NCI-H524 treated with DMSO at 0.1 percent for 48 hours (cell line): ENCODE measurements around the gene USF1.

Experiments
- DNase-seq: peaks from one replicate; lab custom pipeline; 2025; lab: John Stamatoyannopoulos, UW

The USF1 gene

GRCh38 chr1:161045736-161046604 is at the start of gene USF1:
Gene USF1, minus strand, starts transcription at chr1:161045977. Its CDS starts 2,702 bp downstream, at chr1:161043275.
- DNase-seq: peak; percentile 60

GRCh38 chr1:161095230-161095629 is 49.5 kb upstream of the USF1 start:
- no peak for DNase-seq

- DNase-seq: no peak
Observed at GRCh38 chr1:161094481-161094880, 48.7 kb upstream of the USF1 start.

GRCh38 chr1:161092621-161093028 is 46.8 kb upstream of the USF1 start:
- DNase-seq: no peak

GRCh38 chr1:161091796-161092507 is 46.2 kb upstream of the USF1 start:
- DNase-seq: no peak

GRCh38 chr1:161091093-161091492 is 45.3 kb upstream of the USF1 start:
- no peak for DNase-seq

GRCh38 chr1:161090617-161091016 is 44.8 kb upstream of the USF1 start:
- DNase-seq: no peak

GRCh38 chr1:161089938-161090337 is 44.2 kb upstream of the USF1 start:
- DNase-seq: no peak

- no peak for DNase-seq
Observed at GRCh38 chr1:161089251-161089924, 43.6 kb upstream of the USF1 start, which contains the start of gene NECTIN4. Gene NECTIN4, minus strand, starts transcription at chr1:161089558. Its CDS starts 262 bp downstream, at chr1:161089296.

GRCh38 chr1:161088587-161089110 is 42.9 kb upstream of the USF1 start:
- DNase-seq: no peak

- DNase-seq: no peak
Observed at GRCh38 chr1:161086457-161086856, 40.7 kb upstream of the USF1 start.

- no peak for DNase-seq
Observed at GRCh38 chr1:161085165-161085564, 39.4 kb upstream of the USF1 start.

- DNase-seq: no peak
Observed at GRCh38 chr1:161084597-161084988, 38.8 kb upstream of the USF1 start.

- DNase-seq: no peak
Observed at GRCh38 chr1:161083748-161084596, 38.2 kb upstream of the USF1 start.

GRCh38 chr1:161082996-161083747 is 37.4 kb upstream of the USF1 start:
- DNase-seq: no peak

GRCh38 chr1:161082483-161082882 is 36.7 kb upstream of the USF1 start:
- DNase-seq: no peak

GRCh38 chr1:161081519-161081918 is 35.7 kb upstream of the USF1 start:
- DNase-seq: no peak

- no peak for DNase-seq
Observed at GRCh38 chr1:161080441-161081405, 34.9 kb upstream of the USF1 start.

- DNase-seq: no peak
Observed at GRCh38 chr1:161079436-161080110, 33.8 kb upstream of the USF1 start.
